GM21526 (cell line): ENCODE data around the gene HSD17B8.

Source experiments
- ATAC-seq: cut with Tn5 transposase; IDR thresholded peaks from one replicate; pipeline ENCODE4 v1.9.1; 2021; ENCODE audit warnings: moderate library complexity; ENCODE audit not compliant: unreplicated experiment, low FRiP score

HSD17B8 gene

GRCh38 chr6:33235221-33235634 lies 30.8 kb downstream of the HSD17B8 start:
- ATAC-seq, result no peak

GRCh38 chr6:33236328-33236727 lies 31.9 kb downstream of the HSD17B8 start:
- ATAC-seq, result no peak

GRCh38 chr6:33236852-33237251 lies 32.4 kb downstream of the HSD17B8 start:
- no peak for ATAC-seq

- no peak for ATAC-seq
These were observed 33.3 kb downstream of the HSD17B8 start for GRCh38 chr6:33237741-33238140.

GRCh38 chr6:33241968-33242367 lies 37.5 kb downstream of the HSD17B8 start:
- ATAC-seq, result no peak

- ATAC-seq, result no peak
These were observed 39.0 kb downstream of the HSD17B8 start for GRCh38 chr6:33243476-33243875.

GRCh38 chr6:33247977-33248642 lies 43.7 kb downstream of the HSD17B8 start:
- peak; percentile 41 for ATAC-seq

- ATAC-seq, result peak; percentile 5
These were observed 44.1 kb downstream of the HSD17B8 start for GRCh38 chr6:33248643-33248931.

GRCh38 chr6:33248932-33249731 lies 44.7 kb downstream of the HSD17B8 start:
- ATAC-seq, result peak; percentile 81

GRCh38 chr6:33249732-33250630 lies 45.5 kb downstream of the HSD17B8 start:
- peak; percentile 4 for ATAC-seq

GRCh38 chr6:33250731-33251130 lies 46.3 kb downstream of the HSD17B8 start:
- no peak for ATAC-seq

- ATAC-seq, result no peak
These were observed 47.0 kb downstream of the HSD17B8 start for GRCh38 chr6:33251395-33252012.

- no peak for ATAC-seq
These were observed 48.3 kb downstream of the HSD17B8 start for GRCh38 chr6:33252759-33253158.

GRCh38 chr6:33254591-33254990 lies 50.1 kb downstream of the HSD17B8 start:
- ATAC-seq, result no peak
